ENCODE measurements around the gene CCR9.

GRCh38 chr3:45907769-45908705 is 21.7 kb downstream of the CCR9 start:
- TF ChIP-seq POLR2A (IDR thresholded peaks at IDR 0.05; ENCODE audit: low read depth) (no peak), CTCF (IDR thresholded peaks at IDR 0.05) (no peak), POLR2AphosphoS5 (IDR thresholded peaks at IDR 0.05) (no peak), EP300 (IDR thresholded peaks at IDR 0.05) (no peak)

Data from esophagus muscularis mucosa (tissue), 4 donors.